Measurements from ENCODE around the gene GJE1.
"Not testable (repeated sequence)": the region's sequence is repeated elsewhere in the genome, so short reads cannot be mapped to it uniquely, and the experiment has no call there.

Gene GJE1, protein sequence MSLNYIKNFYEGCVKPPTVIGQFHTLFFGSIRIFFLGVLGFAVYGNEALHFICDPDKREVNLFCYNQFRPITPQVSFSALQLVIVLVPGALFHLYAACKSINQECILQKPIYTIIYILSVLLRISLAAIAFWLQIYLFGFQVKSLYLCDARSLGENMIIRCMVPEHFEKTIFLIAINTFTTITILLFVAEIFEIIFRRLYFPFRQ

DNA sequence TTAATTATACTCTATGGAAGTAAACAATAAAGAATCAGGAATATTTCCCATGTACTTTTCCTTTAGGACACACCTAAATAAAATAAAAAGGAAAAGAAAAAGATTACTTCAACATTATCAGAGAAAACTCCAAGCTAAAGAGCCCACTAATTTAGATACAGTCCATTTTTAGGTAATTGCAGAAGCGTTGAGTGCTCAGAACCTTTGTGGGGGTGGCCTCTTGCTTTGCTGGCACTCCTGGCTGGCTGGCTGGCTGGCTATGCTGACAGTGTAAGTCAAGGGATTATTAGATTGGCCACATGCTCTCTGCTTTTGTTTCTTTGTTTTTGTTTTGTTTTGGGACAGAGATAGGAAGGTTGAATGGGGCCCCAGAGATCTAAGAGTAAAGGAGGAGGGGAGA lies at the start of gene GJE1:
Gene GJE1 (plus strand): TSS at position 301 of the 400 bp plus-strand sequence. CDS start 234 bp downstream, outside the sequence.
- DNase-seq = no peak

DNA sequence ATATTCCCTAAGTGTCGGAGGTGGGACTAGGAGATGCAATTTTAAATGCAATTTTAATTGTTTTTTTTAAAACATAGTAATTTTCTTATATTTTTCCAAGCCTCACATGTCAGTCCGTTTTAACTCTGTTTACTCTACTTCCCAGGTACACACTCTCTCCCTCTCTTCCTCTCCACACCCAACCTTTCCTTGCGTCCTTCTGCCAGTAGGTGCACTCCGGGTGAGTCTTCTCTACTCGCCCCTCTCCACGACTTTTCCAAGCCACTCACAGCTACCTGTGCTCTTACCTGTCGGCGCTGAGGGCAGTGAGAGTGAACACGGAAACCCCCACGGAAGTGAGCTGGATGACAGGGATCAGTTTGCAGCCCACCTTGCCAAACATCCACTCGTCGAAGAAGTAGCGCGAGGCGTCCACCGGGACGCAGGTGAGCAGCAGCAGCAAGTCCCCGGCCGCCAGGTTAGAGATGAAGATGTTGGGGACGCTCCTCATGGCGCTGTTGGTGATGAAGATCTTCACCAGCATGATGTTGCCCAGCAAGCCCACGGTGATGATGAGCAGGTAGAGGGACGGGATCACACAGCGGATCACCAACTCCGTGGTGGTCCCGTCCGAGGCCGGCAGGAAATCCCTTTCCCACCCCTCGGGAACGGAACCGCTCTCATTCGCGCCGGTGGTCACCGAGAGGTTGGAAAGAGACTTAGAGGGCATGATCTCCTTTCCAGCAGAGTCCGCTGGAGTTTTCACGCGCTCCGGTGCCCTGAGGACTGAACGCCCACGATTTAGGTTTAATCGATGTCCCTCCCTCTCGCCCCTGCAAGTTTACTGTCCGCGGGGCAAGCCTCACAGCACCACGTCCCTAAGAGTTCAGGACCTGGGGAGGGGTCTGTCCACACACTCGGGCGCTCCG lies 44.5 kb upstream of the GJE1 start:
- no peak for DNase-seq

DNA sequence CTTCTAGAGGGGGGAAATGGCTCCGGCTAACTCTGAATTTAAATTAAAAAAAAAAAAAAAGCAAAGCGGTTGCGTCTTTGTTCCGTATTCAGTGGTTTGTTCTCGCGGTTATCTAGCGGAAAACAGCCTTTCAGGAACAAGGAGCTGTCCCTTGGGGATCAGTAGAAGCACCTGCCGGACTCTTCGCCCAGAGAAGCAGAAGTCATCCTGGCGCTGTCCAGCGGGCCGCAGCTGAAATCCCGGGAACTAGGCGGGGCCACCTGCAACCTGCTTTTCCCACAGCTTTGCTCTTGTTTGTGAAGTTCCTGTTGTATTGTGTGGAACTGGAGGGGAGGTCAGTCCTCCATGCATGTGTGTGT lies 43.9 kb upstream of the GJE1 start:
- no peak for DNase-seq

DNA sequence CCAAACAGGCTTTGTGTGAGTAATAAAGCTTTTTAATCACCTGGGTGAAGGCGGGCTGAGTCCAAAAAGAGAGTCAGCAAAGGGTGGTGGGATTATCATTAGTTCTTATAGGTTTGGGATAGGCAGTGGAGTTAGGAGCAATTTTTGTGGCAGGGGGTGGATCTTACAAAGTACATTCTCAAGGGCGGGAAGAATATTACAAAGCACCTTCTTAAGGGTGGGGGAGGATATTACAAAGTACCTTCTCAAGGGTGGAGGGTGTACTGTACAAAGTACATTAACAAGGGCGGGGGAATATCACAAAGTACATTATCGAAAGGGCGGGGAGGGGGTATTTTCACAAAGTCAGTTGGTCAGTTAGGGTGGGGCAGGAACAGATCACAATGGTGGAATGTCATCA lies 27.9 kb upstream of the GJE1 start:
- not testable (repeated sequence) for DNase-seq

DNA sequence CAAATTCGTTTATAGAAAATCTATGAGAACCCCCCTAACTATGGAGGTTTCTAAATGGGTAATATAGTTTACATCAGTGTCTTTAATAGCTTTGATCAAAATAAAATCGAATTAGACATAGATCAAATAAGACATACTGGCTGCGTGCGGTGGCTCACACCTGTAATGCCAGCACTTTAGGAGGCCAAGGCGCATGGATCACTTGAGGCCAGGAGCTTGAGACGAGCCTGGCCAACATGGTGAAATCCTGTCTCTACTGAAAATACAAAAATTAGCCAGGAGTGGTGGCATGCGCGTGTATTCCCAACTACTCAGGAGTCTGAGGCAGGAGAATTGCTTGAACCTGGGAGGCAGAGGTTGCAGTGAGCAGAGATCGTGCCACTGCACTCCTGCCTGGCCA lies 21.9 kb upstream of the GJE1 start:
- not testable (repeated sequence) for DNase-seq

DNA sequence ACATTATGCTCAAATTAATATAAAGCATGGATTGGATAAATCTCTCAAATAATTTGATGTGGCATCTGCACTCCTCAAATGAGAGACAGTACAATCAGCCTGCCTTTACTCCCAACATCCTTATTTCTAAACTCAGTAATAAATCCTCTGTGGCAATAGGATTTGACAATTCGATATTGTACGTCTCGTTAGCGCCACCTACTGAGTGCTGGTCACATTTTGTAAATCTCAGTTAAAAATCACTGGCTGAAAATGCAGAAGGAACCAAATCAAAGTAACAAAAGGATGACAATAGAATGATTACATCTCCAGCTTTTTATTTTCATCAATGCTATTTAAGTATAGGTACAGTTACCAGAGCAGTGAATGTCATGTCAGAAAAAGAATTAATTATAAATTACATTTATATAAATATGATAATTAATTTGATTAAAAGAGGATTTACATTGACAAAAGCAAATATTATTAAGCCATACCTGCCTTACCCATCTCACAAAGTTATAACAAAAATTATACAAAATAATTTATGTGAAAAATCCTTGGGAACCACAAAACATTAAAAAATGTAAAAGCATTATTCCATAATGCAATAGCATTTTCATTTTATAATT lies 20.2 kb upstream of the GJE1 start:
- DNase-seq = peak; percentile 19

DNA sequence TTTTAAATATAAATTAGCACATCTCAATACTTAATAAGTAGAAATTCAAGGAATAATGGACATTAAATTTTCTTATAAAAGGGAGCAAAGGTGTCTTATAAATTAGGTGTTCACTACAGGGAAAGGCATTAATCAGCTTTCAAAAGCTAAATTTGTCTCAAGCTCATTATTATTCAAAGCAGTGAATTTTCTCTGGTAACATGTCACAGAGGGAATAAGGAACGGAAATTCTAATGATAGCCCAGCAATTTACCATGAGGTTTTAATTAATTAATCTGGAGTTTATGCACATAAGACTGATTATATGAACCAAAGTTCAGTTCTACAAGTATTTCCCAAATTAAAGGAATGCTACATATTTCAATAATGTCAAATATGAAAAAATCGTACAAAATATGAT lies 15.4 kb upstream of the GJE1 start:
- DNase-seq = no peak

DNA sequence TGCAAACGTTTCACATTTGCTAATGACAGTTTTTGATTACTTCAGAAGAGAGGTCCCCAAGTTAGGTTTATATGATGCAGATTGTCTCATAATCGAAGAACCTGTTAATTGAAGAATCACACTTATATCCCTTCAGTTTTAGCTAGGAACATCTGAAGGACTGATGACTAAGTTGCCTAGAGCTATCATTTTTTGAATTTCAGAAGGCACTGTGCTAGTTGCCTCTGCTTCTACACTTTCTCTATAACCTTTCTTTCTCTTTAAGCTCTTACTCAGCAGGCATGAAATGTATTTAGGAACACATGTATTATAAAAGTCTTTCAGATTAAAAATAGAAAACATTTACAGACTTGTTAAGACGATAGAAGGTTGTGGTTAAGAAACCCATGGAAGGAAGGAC lies 14.4 kb upstream of the GJE1 start:
- no peak for DNase-seq

DNA sequence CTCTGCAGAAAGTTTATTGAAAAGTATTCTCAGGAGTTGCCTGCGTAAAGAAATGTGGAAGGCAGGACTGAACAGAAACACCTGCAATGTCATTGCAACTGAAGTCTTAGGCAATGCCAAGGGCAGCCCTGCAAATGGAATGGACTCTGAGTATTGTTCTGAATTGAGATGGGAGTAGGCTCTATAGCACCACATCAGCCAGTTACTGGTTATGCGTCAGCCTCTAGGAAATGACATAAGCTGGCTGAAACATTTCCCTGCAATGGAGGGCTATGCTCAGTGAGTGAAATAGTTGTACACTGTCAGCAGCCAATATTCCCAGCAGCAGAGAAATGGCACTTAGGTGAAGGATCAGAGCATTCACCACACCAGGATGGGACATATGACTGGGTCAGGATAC lies 13.8 kb upstream of the GJE1 start:
- DNase-seq = no peak

DNA sequence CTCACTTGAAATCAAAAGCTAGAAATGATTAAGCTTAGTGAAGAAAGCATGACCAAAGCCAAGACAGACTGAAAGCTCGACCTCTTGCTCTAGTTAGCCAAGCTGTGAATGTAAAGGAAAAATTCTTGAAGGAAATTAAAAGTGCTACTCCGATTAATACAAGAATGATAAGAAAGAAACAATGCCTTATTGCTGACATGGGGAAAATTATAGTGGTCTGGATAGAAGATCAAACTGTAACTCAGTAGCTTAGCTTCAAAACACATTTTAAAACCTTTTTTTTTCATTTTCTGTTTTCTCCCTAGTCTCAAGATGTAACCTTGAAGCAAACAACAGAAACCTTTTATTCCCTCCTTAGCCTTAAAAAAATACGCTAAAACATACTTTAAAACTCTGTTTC lies 11.4 kb upstream of the GJE1 start:
- DNase-seq = no peak

DNA sequence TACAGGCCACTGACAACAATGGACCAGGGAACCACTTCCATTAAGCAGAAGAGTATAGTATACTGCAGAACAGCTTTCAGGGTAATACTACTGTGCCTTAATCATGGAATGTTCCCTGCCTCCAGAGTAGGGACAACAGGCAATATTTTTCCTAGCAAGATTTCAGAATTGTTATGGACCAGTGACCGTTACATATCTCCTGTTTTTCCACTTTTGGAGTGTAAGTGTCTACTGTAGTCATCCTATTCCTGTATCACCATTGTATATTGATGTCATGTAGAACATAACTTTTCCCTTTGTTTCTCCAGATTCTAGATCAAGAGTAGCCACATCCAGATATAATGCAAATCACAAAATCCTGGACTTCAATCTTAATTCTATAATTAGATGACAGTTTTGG lies 1.9 kb upstream of the GJE1 start:
- no peak for DNase-seq

DNA sequence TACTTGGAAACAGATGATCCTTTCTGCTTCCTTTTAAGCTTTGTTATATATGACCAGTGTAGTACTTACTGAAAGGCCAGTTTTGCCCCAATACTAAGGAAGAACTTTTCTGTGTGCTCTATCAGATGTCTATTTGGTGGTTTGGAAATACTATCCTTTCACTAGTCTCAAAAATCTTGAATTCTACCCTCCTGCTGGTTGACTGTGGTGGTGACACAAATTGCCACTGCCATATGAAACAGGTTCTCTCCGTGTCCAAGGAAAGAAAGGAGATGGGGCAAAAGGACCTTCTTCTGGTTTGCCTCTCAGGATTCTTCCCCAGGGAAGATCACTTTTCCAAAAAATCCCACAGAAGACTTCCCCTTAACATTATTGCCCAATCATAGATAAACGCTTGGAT lies 6.2 kb downstream of the GJE1 start:
- no peak for DNase-seq

DNA sequence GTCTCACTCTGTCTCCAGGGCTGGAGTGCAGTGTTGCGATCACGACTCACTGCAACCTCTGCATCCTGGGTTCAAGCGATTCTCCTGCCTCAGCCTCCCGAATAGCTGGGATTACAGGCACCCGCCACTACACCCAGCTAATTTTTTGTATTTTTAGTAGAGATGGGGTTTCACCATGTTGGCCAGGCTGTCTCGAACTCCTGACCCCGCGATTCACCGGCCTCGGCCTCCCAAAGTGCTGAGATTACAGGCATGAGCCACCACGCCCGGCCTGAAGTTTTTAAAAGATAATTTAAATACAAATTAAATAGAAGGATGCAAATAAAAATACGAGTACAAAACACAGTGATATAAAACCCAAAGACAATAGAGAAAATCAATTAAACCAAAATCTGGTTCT lies 8.8 kb downstream of the GJE1 start:
- DNase-seq = not testable (repeated sequence)

DNA sequence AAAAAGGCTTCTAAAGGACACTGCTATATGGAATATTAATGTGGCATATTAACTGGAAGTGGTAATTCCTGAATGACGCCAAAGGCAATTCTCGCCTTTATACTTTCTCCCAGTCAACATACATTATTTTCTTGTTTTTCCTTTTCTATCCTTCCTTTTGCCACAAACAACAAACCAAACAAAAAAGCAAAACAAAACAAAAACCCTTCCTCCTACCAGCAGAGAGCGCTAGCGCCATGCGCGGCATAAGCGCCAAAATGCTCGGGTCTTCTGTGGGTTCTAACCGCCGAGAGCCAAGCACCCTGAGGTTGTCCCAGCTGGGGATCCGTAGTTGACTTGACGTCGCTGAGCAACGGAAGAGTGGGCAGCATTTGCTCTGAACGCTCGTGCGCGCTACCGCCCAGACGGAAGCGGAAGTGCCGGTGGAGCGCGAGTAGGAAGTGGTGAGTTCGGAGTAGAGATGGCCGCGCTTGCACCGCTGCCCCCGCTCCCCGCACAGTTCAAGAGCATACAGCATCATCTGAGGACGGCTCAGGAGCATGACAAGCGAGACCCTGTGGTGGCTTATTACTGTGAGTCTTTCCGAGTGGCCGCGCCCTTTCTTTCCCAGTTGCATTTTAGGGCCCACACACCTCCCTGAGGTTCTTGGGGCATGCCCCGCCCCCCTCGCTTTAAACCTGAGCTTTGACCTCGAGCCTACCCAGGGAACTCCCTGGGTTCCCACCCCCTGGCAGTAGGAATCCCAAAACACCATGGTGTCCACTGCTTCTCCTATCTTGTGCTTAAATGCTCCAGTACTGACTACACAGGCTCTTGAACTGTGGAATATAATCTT lies 14.3 kb downstream of the GJE1 start, which contains the start of the genes NMBR and VTA1:
Gene NMBR (minus strand): TSS at position 295 of the 835 bp plus-strand sequence. CDS start 58,464 bp downstream, outside the sequence.
Gene VTA1 (plus strand): TSS at position 436 of the 835 bp plus-strand sequence. CDS start 25 bp downstream, at position 461.
- peak; percentile 93 for DNase-seq

DNA sequence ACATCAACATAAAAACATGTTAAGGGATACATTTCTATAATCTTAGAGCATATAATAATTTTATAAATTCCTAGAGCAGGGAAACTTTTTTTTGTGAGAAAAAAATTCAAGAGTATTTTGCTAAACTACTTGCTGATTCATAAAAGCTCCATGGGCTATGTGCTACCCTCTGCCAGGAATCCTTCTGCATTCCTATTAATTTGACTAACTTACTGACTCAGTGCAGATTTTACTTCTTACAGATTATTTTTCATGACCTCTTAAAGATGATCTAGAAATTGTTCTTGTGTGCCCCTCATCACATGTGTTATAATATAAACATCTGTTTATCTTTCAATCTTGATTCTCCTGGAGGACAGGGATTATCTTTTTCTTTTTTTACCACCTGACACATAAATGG lies 20.0 kb downstream of the GJE1 start:
- DNase-seq = no peak

DNA sequence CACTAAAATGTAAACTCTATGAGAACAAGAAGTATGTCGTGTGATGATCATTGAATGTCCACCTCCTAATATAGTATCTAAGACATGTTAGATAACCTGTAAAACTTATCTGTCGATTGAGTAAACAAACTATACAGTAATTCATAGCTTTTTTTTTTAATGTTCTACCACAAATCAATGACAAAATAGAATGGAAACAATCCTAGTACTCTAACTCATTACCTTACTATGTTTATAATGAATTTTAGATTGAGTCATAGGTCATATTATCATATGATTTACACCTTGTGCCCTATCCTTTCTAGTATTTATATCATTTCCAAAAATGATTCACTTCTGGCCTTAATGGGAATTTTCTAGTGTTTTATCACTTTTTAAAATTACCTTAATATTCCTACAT lies 20.5 kb downstream of the GJE1 start:
- no peak for DNase-seq

DNA sequence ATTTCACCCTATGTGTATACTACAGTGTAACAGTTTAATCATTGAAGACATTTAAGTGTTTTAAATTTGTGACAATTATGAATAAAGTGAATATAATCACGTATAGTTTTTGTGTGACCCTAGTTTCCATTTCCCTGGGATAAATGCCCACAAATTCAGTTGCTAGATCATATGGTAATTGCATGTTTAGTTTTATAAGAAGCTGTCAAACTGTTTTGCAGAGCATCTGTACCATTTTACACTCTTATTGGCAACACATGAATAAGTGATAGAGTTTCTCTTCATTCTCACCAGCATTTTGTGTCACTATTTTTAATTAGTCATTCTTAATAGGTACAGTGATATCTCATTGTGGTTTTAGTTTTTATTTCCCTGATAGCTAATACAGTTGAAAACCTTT lies 21.6 kb downstream of the GJE1 start:
- DNase-seq = no peak

DNA sequence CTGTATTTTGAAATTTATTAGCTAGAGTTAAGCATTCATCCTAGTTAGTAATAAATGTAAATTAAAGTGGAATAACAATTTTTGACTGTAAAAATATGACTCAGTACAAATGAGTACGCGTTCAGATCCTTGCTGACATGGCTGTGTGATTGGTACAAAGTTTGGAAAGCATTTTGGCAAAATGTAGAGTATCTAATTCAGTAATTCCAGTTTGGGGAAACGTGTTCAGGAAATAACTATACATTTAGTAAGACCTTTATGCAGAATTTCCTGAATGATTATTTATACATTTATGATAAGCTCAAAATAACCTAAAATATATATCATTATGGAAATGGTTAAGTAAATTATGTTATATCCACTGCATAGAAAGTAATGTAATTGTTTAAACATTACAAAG lies 22.4 kb downstream of the GJE1 start:
- no peak for DNase-seq

DNA sequence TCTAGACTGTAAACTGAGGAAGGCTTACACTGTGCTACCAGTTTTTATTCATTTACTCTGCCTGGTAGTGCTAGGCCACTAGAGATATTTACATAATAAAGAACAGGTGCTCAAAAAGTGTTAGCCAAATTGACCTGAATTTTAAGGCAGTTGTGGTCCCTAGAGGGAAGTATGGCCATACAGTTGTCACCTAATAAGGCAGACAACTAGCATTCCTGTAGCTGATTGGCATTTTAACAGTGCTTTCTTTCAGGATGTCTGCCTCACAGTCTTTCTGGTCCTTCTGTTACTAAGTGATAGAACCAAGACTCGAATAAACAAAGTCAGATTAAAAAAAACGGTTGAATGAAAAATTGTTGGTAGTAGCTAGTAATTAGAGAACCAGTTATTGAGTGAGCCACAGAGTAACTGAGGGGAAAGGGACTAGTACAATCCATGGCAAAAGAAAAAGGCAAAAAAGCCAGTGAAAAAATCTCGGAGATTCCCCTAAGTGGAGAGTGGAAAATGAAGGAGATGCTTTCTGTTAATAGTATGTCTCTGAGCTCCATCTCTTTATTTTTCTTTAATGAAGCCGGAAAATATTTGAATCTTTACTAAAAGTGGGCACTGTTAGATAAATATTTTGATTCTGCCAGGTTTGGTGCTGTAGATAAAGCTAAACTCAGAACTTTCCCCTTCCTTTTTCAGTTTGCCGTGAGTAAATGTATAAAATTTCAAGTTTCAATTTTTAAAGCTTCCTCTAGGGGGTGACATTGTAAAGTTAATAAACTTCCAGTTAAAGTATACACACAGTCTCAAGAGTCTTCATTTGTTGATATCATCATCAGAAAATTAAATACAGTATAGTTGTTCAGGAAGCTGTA lies 23.4 kb downstream of the GJE1 start:
- no peak for DNase-seq

DNA sequence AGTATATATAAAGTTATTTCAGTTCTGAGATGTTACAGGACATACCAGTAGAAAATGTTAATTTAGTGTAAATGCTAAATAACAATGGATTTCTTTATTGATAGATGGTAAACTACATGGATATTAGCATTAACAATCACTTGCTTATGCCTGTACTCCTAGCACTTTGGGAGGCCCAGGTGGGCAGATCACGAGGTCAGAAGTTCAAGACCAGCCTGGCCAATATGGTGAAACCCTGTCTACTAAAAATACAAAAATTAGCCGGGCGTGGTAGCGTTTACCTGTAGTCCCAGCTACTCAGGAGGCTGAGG lies 24.0 kb downstream of the GJE1 start:
- not testable (repeated sequence) for DNase-seq

DNA sequence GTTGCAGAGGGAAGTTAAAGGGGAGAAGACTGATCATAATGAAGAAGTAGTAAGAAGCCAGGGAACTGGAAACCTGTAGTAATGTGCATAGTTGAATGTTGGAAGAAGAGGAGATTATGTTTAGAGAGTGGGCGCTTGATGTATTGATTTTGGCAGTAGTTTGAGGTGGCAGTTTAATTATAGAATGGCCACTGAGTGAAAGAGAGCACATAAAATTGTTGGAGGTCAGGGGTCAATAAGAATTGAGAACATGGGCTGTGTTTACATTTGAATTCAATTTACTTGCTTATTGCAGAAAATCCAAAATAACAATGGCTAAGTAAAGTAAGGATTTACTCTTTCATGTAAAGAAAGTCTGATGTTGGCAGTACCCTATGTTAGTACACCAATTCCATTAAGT lies 30.1 kb downstream of the GJE1 start:
- DNase-seq = no peak

DNA sequence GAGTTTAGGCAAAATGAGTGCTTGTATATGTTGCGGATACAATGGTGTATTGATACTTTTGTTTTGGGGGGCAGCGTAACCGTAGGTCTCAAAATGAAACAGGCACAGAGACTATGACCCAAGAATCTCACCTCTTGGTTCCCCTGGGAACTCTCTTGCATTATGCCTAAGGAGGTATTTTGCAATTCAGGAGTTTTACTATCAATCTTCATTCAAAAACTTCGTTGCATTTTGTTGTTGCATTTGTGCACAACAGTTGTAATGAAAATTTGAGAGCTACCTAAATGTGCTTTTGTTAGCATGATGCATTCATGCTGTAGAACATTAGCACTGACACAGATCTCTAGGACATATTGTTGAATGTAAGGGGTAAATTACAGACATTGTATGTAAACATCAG lies 32.5 kb downstream of the GJE1 start:
- DNase-seq = no peak
